Measurements from ENCODE around the gene SLC30A3.
"Not testable (repeated sequence)": the region's sequence is repeated elsewhere in the genome, so short reads cannot be mapped to it uniquely, and the experiment has no call there.

DNA sequence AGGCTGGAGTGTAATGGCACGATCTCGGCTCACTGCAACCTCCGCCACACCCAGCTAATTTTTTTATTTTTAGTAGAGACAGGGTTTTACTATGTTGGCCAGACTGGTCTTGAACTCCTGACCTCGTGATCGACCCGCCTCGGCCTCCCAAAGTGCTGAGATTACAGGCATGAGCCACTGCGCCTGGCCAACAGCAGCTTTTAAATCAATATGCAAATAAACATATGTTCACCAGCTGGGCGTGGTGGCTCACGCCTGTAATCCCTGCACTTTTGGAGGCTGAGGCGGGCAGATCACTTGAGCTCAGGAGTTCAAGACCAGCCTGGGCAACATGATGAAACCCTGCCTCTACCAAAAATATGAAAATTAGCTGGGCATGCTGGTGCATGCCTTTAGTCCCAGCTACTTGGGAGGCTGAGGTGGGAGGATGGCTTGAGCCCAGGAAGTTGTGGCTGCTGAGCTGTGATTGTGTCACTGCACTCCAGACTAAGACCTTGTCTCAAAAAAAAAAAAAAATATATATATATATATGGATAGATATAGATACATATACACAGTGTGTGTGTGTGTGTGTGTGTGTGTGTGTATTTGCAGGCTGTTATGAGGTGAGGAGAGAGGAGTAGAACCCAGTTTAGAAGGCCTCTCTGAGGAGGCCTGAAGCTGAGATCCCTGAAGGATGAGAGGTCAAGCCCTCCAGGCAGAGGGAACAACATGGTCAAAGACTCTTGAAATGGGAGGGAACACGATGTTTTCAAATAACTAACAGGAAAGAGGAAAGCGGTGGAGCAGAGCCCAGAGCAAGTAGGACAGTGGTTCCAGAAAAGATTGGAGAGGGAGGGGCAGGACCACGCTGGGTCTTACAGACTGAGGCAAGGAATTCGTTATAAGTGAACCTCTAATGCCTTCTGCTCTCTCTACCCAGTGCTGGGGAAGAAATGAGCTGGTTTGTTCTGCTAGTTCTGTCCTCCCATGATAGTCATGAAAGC is 10.0 kb upstream of the SLC30A3 start:
- not testable (repeated sequence) for TF ChIP-seq POLR2A, CTCF, EP300 (IDR thresholded peaks at IDR 0.05)

Data from tibial nerve (tissue), 4 donors.